ENCODE measurements around the gene ACAP3. TPM values are rescaled to one million over a fixed set of nuclear protein-coding genes. Genes with fewer than 3 reads are reported as not detected.

Gene ACAP3
- total and polyA plus RNA-seq, 10 donors = 12.6 to 89.7 (median 41.5) TPM

- H3K4me3 ChIP-seq = no peak overlapping the region
- no peak for TF ChIP-seq POLR2A (IDR thresholded peaks at IDR 0.05)
- TF ChIP-seq POLR2AphosphoS5 (IDR thresholded peaks at IDR 0.05) = peak in 1 of 3 donors; percentile 7
- TF ChIP-seq, protein P1, sequence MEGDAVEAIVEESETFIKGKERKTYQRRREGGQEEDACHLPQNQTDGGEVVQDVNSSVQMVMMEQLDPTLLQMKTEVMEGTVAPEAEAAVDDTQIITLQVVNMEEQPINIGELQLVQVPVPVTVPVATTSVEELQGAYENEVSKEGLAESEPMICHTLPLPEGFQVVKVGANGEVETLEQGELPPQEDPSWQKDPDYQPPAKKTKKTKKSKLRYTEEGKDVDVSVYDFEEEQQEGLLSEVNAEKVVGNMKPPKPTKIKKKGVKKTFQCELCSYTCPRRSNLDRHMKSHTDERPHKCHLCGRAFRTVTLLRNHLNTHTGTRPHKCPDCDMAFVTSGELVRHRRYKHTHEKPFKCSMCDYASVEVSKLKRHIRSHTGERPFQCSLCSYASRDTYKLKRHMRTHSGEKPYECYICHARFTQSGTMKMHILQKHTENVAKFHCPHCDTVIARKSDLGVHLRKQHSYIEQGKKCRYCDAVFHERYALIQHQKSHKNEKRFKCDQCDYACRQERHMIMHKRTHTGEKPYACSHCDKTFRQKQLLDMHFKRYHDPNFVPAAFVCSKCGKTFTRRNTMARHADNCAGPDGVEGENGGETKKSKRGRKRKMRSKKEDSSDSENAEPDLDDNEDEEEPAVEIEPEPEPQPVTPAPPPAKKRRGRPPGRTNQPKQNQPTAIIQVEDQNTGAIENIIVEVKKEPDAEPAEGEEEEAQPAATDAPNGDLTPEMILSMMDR (IDR thresholded peaks at IDR 0.05 in 8 of 11, conservative IDR thresholded peaks at IDR 0.05 in 3 of 11) = no peak
- WGBS, 5 donors = 83 to 90% (median 87%) methylated on average over 11 to 12 of the region's 12 CpGs
- peaks cover 11 to 33% (median 17%) of the 10 kb centered on the region in 6 donors for H3K4me1 ChIP-seq
- peaks cover 0 to 35% (median 4%) of the 10 kb centered on the region in 6 donors for H3K36me3 ChIP-seq
- no peak overlapping the region for H3K27ac ChIP-seq
- DNase-seq = no peak
- H3K9me3 ChIP-seq = no peaks in the 10 kb centered on the region
- intact Hi-C loops (cut with DNase I; ENCODE audit: low total_unique reads) = no loop called here
- no peaks in the 10 kb centered on the region for H3K27me3 ChIP-seq (replicated peaks in 1 of 7)
These were observed 7.4 kb downstream of the ACAP3 start for GRCh38 chr1:1300352-1300739.

DNA sequence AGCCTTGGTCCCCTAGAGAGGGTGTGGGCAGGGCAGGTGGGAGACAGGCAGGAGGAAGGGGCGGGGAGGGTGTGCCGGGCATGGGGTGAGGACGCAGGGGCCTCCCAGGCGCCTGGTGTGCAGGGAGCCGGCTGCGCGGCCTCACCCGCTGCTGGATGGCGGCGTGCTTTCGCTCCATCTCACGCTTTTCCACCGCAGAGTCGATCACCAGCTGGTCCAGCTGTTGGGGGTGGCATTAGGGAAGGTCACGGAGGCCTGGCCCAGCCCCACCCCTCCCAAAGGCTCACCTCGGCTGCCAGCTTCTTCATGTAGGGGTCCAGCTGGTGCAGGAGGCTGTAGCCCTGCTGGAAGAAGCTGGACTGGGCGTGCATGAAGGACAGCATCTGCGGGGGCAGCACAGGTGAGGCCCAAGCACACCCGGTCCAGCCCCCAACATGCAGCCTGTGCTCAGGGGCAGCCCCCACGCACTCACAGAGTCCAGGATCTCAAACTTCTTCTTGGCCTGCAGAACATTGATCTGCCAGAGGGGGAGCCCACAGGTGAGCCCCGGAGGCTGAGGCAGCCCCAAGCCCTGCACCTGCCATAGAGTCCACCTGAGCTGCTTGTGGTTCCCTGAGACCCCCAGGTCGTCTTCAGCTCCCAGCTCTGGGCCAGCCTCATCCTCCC, 7.9 kb downstream of the ACAP3 start:
- Histone ChIP-seq H3K27ac (no peak overlapping the region), H3K9me3 (no peaks in the 10 kb centered on the region), H3K4me1 (peaks cover 5 to 28% (median 11%) of the 10 kb centered on the region in 6 donors), H3K4me3 (no peak overlapping the region), H3K27me3 (replicated peaks in 1 of 7) (no peaks in the 10 kb centered on the region), H3K36me3 (peaks cover 0 to 40% (median 7%) of the 10 kb centered on the region in 6 donors)
- TF ChIP-seq, protein P1 (IDR thresholded peaks at IDR 0.05 in 8 of 11, conservative IDR thresholded peaks at IDR 0.05 in 3 of 11) = peak in 5 of 11 experiments; percentile 11 to 46 (median 36)
- TF ChIP-seq POLR2AphosphoS5 (IDR thresholded peaks at IDR 0.05) = no peak
- WGBS, 5 donors = 82 to 91% (median 88%) methylated on average over 21 to 22 of the region's 22 CpGs
- DNase-seq = no peak
- intact Hi-C loops (cut with DNase I; ENCODE audit: low total_unique reads) = no loop called here

DNA sequence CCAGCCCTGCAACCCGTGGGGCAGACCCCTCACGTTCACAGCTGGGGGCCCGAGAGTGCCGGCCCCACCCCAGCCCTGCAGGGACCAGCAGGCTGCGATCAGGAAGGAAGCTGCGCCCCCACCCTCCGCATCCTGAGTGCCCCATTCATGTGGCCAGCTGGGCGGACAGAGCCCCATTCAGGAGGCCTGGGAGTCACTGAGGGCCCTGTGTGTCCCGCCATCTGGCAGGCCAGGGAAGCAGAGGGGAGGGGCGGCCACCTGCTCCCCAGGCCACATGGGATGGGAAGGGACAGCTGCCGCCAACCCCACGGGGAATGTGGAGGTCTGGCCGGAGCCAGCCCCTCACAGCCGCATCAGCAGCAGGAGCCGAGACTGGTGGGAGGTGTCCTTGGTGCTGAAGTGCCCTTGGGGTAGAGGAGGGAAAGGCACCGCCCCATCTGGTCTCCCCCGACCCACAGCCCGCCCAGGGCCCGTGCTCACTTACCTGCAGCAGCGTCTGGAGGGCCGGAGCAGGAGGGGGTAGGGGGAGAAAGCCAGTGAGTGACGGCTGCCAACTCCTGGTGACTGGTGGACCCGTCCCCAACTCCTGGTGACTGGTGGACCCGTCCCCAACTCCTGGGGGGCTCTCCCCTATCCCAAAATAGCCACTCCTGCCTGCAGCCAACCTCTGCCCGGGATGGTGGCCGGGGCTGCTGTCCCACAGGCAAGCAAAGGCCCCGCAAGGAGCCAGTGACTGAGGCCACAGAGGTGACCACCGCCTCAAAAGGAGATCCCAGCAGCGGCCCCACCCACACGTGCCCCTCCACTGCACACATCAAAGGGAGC, 8.7 kb downstream of the ACAP3 start:
- Histone ChIP-seq H3K4me3 (no peak overlapping the region), H3K36me3 (peaks cover 0 to 48% (median 7%) of the 10 kb centered on the region in 6 donors), H3K27ac (no peak overlapping the region), H3K9me3 (no peaks in the 10 kb centered on the region), H3K4me1 (peaks cover 0 to 21% (median 5%) of the 10 kb centered on the region in 6 donors), H3K27me3 (replicated peaks in 1 of 7) (no peaks in the 10 kb centered on the region)
- TF ChIP-seq POLR2AphosphoS5 (IDR thresholded peaks at IDR 0.05) (peak in 1 of 3 donors; percentile 19), POLR2A (IDR thresholded peaks at IDR 0.05) (no peak)
- WGBS, 5 donors = 72 to 79% (median 75%) methylated on average over 7 to 30 of the region's 30 CpGs
- intact Hi-C loops (cut with DNase I; ENCODE audit: low total_unique reads) = no loop called here
- no peak for DNase-seq

- DNase-seq = no peak
- TF ChIP-seq POLR2A (IDR thresholded peaks at IDR 0.05) (no peak), POLR2AphosphoS5 (IDR thresholded peaks at IDR 0.05) (peak in 1 of 3 donors; percentile 47)
- TF ChIP-seq, protein P1 (IDR thresholded peaks at IDR 0.05 in 8 of 11, conservative IDR thresholded peaks at IDR 0.05 in 3 of 11) = no peak
- Histone ChIP-seq H3K27me3 (replicated peaks in 1 of 7) (no peaks in the 10 kb centered on the region), H3K4me1 (peaks cover 0 to 9% (median 0%) of the 10 kb centered on the region in 6 donors), H3K4me3 (no peak overlapping the region), H3K9me3 (no peaks in the 10 kb centered on the region), H3K36me3 (peaks cover 0 to 60% (median 7%) of the 10 kb centered on the region in 6 donors), H3K27ac (no peak overlapping the region)
- intact Hi-C loops (cut with DNase I; ENCODE audit: low total_unique reads) = no loop called here
- WGBS, 5 donors = 80 to 90% (median 88%) methylated on average over 13 to 31 of the region's 31 CpGs
These were observed 9.8 kb downstream of the ACAP3 start for GRCh38 chr1:1297802-1298424.
